ENCODE results near the gene EREG. TPM values are rescaled to one million over a fixed set of nuclear protein-coding genes. Genes with fewer than 3 reads are reported as not detected.

The EREG gene
- total RNA-seq, 1 donor from 2014 or later = 0.30 TPM

DNA sequence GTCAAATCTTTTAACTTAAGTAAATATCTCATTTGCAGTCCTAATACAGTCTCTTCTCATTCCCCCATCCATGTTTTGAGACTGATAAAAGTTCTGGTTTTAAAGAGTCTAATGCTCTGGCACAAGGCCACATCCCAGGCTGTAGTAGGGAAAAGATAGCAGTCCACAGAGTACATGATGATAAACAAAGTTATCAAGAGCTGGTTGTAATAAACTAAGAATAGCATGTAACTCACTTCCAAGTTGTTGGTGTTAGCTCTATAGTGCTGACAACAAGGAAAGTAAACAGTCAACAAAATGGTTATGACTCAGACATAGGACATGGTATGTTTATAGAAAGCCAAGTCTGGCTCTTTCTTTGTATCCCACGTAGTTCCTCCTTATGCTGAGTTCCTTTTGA, 58.2 kb downstream of the EREG start:
- H3K27ac Mint-ChIP-seq (ENCODE audit: unreplicated experiment) = no peak overlapping the region
- peak; percentile 46 for DNase-seq (ENCODE audit: low read depth)
- no peak overlapping the region for H3K27ac ChIP-seq (ENCODE audit: low read depth, low read length)

DNA sequence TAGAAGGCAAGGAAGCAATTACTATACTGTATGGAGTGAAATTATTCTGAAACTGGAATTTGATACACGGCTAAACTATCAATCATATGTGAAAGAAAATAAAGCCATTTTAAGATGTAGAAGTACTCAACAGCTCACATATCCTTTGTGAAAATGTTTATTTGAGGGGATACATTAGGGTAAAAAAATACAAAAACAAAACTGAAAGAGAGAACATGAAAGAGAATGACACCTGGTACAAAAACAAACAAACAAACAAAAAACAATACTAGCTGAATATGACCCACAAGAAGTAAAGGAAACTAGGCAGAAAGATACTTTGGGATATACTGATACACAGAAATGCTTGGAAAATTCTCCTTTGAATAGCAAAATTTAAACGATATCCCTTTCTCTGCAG, 59.2 kb downstream of the EREG start:
- Histone ChIP-seq H3K9ac (ENCODE audit: low read length) (no peak overlapping the region), H3K4me1 (ENCODE audit: insufficient read depth, low read length) (no peaks in the 10 kb centered on the region), H3K27ac (ENCODE audit: low read depth, low read length) (no peak overlapping the region), H3K79me2 (ENCODE audit: insufficient read depth, low read length) (no peaks in the 10 kb centered on the region), H2AFZ (ENCODE audit: low read depth, low read length) (no peak overlapping the region), H3K4me2 (ENCODE audit: low read length) (no peak overlapping the region), H3K9me3 (ENCODE audit: insufficient read depth, low read depth, low read length) (no peaks in the 10 kb centered on the region), H3K27me3 (ENCODE audit: insufficient read depth, low read length) (no peaks in the 10 kb centered on the region), H4K20me1 (ENCODE audit: insufficient read depth, low read length) (no peaks in the 10 kb centered on the region), H3K4me3 (ENCODE audit: insufficient read depth, low read depth, low read length) (no peak overlapping the region), H3K36me3 (ENCODE audit: insufficient read depth, low read length) (no peaks in the 10 kb centered on the region)
- no peaks in the 10 kb centered on the region for H3K36me3 Mint-ChIP-seq (ENCODE audit: low read depth, unreplicated experiment)
- no peak overlapping the region for H3K27ac Mint-ChIP-seq (ENCODE audit: unreplicated experiment)
- no peaks in the 10 kb centered on the region for H3K9me3 Mint-ChIP-seq (ENCODE audit: unreplicated experiment)
- TF ChIP-seq, protein P1, sequence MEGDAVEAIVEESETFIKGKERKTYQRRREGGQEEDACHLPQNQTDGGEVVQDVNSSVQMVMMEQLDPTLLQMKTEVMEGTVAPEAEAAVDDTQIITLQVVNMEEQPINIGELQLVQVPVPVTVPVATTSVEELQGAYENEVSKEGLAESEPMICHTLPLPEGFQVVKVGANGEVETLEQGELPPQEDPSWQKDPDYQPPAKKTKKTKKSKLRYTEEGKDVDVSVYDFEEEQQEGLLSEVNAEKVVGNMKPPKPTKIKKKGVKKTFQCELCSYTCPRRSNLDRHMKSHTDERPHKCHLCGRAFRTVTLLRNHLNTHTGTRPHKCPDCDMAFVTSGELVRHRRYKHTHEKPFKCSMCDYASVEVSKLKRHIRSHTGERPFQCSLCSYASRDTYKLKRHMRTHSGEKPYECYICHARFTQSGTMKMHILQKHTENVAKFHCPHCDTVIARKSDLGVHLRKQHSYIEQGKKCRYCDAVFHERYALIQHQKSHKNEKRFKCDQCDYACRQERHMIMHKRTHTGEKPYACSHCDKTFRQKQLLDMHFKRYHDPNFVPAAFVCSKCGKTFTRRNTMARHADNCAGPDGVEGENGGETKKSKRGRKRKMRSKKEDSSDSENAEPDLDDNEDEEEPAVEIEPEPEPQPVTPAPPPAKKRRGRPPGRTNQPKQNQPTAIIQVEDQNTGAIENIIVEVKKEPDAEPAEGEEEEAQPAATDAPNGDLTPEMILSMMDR (IDR thresholded peaks at IDR 0.05; ENCODE audit: insufficient read depth, low read depth, low read length) = no peak
- TF ChIP-seq EZH2 (IDR thresholded peaks at IDR 0.05; ENCODE audit: insufficient read depth, low read length) = no peak
- no peak for DNase-seq (ENCODE audit: low read depth)
- FAIRE-seq = peak; percentile 67
- no peak overlapping the region for H3K4me3 Mint-ChIP-seq (ENCODE audit: unreplicated experiment)
- H3K27me3 Mint-ChIP-seq (ENCODE audit: low read depth, unreplicated experiment) = no peaks in the 10 kb centered on the region
- peaks cover 13% of the 10 kb centered on the region for H3K4me1 Mint-ChIP-seq (ENCODE audit: low read depth, unreplicated experiment)

More for the DNA sequence above, 58.2 kb downstream of the EREG start:
- no peaks in the 10 kb centered on the region for H3K27me3 ChIP-seq (ENCODE audit: insufficient read depth, low read length)
- FAIRE-seq = no peak
- H3K9me3 ChIP-seq (ENCODE audit: insufficient read depth, low read depth, low read length) = no peaks in the 10 kb centered on the region
- no peaks in the 10 kb centered on the region for H3K36me3 ChIP-seq (ENCODE audit: insufficient read depth, low read length)
- no peak overlapping the region for H3K4me3 ChIP-seq (ENCODE audit: insufficient read depth, low read depth, low read length)
- peaks cover 7% of the 10 kb centered on the region for H3K4me1 ChIP-seq (ENCODE audit: insufficient read depth, low read length)
- Mint-ChIP-seq H3K9me3 (ENCODE audit: unreplicated experiment) (no peaks in the 10 kb centered on the region), H3K4me3 (ENCODE audit: unreplicated experiment) (no peak overlapping the region), H3K36me3 (ENCODE audit: low read depth, unreplicated experiment) (no peaks in the 10 kb centered on the region), H3K4me1 (ENCODE audit: low read depth, unreplicated experiment) (peaks cover 16% of the 10 kb centered on the region), H3K27me3 (ENCODE audit: low read depth, unreplicated experiment) (no peaks in the 10 kb centered on the region)
- no peaks in the 10 kb centered on the region for H4K20me1 ChIP-seq (ENCODE audit: insufficient read depth, low read length)
- H3K9ac ChIP-seq (ENCODE audit: low read length) = no peak overlapping the region
- no peaks in the 10 kb centered on the region for H3K79me2 ChIP-seq (ENCODE audit: insufficient read depth, low read length)
- H2AFZ ChIP-seq (ENCODE audit: low read depth, low read length) = no peak overlapping the region
- TF ChIP-seq, protein P1 (IDR thresholded peaks at IDR 0.05; ENCODE audit: insufficient read depth, low read depth, low read length) = no peak
- TF ChIP-seq EZH2 (IDR thresholded peaks at IDR 0.05; ENCODE audit: insufficient read depth, low read length) = no peak
- H3K4me2 ChIP-seq (ENCODE audit: low read length) = no peak overlapping the region

DNA sequence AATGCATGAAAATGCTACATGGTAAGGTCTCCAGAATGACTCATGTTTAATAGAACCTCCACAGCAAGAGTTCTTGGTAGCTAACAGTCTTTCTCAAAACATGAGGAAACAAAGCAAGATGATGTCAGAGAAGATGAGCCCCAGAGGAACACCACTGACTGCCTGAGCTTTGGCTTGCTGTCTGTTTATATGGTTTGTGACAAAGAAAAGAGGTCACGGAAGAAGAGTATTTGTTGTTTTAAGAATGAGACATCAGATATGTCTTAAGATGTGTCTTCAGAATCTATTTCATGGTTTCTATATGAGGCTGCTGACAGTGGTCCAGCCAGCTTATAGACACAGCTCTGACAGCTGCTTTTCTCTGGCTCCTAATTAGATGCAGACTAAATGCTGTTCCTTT, 61.2 kb downstream of the EREG start:
- H3K27me3 Mint-ChIP-seq (ENCODE audit: low read depth, unreplicated experiment) = no peaks in the 10 kb centered on the region
- no peaks in the 10 kb centered on the region for H4K20me1 ChIP-seq (ENCODE audit: insufficient read depth, low read length)
- H3K9me3 Mint-ChIP-seq (ENCODE audit: unreplicated experiment) = no peaks in the 10 kb centered on the region
- H3K27me3 ChIP-seq (ENCODE audit: insufficient read depth, low read length) = no peaks in the 10 kb centered on the region
- H3K4me3 Mint-ChIP-seq (ENCODE audit: unreplicated experiment) = no peak overlapping the region
- no peaks in the 10 kb centered on the region for H3K36me3 ChIP-seq (ENCODE audit: insufficient read depth, low read length)
- DNase-seq (ENCODE audit: low read depth) (no peak), FAIRE-seq (peak; percentile 83)
- peak overlapping the region; percentile 34 for H3K27ac Mint-ChIP-seq (ENCODE audit: unreplicated experiment)
- TF ChIP-seq, protein P1 (IDR thresholded peaks at IDR 0.05; ENCODE audit: insufficient read depth, low read depth, low read length) = no peak
- H3K9ac ChIP-seq (ENCODE audit: low read length) = no peak overlapping the region
- peak overlapping the region; percentile 0 for H3K4me2 ChIP-seq (ENCODE audit: low read length)
- H3K36me3 Mint-ChIP-seq (ENCODE audit: low read depth, unreplicated experiment) = no peaks in the 10 kb centered on the region
- peaks cover 13% of the 10 kb centered on the region for H3K4me1 Mint-ChIP-seq (ENCODE audit: low read depth, unreplicated experiment)
- H3K9me3 ChIP-seq (ENCODE audit: insufficient read depth, low read depth, low read length) = no peaks in the 10 kb centered on the region
- no peaks in the 10 kb centered on the region for H3K79me2 ChIP-seq (ENCODE audit: insufficient read depth, low read length)
- H3K4me1 ChIP-seq (ENCODE audit: insufficient read depth, low read length) = no peaks in the 10 kb centered on the region
- H3K27ac ChIP-seq (ENCODE audit: low read depth, low read length) = no peak overlapping the region
- H2AFZ ChIP-seq (ENCODE audit: low read depth, low read length) = no peak overlapping the region
- H3K4me3 ChIP-seq (ENCODE audit: insufficient read depth, low read depth, low read length) = no peak overlapping the region

All from astrocyte (in vitro differentiated cells and primary cell).